KBM-7 (cell line): Measurements from ENCODE around the gene REXO5.
A peak's percentile ranks its signal among the peaks of the same experiment; 100 is the strongest.
"Not testable (repeated sequence)": the region's sequence is repeated elsewhere in the genome, so short reads cannot be mapped to it uniquely, and the experiment has no call there.

Experiments
- DNase-seq: peaks from one replicate; pipeline ENCODE4 v3.0.0-alpha.2; 2015
- in situ Hi-C: fragments of 300-500 bp; cut with MboI; formaldehyde crosslinking; loops from 2 replicates; pipeline ENCODE4 v1.14.3; 2020; ENCODE audit warnings: low sequenced_read_pairs, low pct_unique_long_range_greater_than_20kb, mixed read lengths

Gene REXO5

GRCh38 chr16:20798364-20798763 is 8.0 kb upstream of the REXO5 start:
- in situ Hi-C loops, result no loop called here
- DNase-seq, result no peak

DNA sequence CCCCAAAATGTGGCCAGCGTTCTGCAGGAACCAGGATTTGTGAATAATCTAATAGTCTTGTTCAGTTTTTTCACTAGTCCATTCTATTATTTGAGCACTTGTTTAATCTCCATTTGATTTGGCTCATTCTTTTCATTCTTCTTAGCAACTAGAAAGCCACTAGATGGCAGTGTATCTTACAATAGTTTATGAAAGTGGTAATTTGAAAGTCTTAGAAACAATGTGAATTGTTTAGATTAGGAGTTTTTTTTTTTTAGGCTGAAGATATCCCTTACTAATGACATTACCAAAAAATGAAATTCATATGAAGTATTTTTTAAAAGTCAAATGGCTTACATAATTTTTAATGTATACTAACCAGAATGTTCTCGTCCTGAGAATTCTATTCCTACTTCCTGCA is 6.7 kb upstream of the REXO5 start:
- no peak for DNase-seq
- in situ Hi-C loops, result no loop called here

DNA sequence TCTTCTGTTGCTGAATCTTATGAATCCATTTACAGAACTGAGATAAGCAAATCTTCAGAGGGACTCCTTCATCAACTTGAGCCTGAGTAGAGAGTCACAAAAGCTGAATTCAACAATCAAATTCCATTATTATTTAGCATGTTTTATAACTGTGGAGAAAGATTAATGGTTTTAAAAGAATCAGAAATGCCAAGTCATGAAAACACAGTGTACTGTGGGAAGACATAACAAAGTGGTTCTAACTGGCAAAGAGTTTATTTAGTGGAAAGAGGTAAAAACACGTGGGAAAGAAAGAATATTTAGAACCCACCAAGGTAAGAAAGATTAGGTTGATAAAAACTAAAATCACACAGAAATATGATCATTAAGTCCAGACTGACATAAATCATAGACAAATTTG is 5.0 kb upstream of the REXO5 start:
- in situ Hi-C loops, result no loop called here
- DNase-seq, result no peak

DNA sequence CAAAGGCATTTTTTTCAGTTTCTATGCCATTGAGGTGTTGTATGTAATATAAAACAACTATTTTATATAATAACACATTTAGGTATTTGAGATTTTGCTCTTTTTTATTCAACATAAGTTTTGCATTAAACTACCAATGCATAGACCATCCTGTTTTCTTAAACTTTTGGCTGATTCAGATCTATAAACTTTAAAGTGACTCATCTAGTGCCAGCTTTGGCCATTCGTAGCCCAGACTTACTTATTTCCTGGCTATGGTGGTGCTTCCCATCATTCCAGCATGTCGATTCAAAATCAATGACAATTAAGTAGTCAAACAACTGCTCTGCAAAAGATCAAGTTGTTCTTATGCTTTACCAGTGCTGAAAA is 3.2 kb upstream of the REXO5 start:
- DNase-seq, result no peak
- in situ Hi-C loops, result no loop called here

GRCh38 chr16:20803561-20804214 is 2.6 kb upstream of the REXO5 start:
- in situ Hi-C loops, result no loop called here
- DNase-seq, result no peak

DNA sequence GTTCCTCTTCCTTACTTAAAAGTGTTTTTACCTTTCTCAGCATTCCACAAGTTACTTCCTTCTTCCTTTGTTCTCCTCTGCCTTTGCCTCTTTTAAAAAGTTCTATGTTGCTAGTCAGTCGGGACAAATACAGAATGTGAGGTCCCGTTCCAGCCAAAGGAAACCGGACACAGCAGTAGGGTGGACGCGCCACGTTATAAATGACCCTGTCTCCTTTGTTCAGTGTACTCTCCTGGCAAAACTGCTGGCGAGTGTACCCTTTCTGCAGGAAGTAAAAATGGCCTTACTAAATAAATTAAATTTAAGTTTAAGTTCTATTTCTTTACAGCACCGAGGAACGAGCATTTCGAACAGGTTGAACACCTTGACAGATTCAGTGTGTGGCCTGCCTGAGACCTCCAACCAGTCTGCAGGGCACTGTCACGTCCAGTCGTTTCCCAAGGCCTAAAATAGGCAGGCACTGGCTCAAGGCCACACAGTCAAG is 601 bp upstream of the REXO5 start:
- in situ Hi-C loops, DNase-seq: not testable (repeated sequence)

- no peak for DNase-seq
- in situ Hi-C loops, result no loop called here
These were observed 1.5 kb downstream of the REXO5 start for GRCh38 chr16:20807862-20808261.

DNA sequence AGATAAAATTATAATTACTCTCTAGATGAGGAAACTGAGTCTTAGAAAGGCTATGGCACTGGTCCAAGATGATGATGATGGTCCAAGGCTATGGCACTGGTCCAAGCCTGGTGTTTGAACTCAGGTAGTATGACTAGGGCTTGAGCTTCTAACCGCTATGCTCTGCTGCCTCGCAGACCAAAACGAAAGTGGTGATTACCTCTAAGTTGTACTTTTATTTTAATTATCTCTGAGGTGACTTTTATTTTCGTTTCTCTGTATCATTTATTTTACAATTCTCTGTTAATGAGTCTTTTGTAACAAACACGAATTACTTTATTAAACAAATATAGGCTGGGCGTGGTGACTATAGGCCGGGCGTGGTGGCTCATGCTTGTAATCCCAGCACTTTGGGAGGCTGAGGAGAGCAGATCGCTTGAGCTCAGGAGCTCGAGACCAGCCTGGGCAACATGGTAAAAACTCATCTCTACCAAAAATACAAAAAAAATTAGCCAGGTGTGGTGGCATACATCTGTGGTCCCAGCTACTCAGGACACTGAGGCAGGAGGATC is 5.6 kb downstream of the REXO5 start:
- in situ Hi-C loops, result no loop called here
- no peak for DNase-seq

GRCh38 chr16:20812510-20812909 is 6.2 kb downstream of the REXO5 start:
- in situ Hi-C loops, result no loop called here

DNA sequence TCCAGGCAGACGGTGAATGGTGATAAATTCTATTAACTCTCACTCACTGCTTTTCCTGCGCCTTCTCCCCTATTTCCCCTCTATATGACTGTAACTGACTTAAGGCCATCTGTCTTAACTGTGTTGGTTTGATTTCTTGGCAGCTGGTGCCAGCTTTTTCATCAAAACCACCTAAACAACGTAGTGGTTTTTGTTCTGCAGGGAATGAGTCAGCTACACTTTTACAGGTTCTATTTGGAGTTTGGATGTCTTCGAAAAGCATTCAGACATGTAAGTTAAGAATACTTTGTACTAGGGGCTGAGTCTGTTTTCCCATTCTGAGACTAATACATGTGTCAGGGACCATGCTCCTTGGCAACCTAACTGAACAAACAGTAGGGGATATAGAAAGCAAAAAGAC is 8.5 kb downstream of the REXO5 start:
- in situ Hi-C loops, result no loop called here
- DNase-seq, result no peak

More at GRCh38 chr16:20812510-20812909, 6.2 kb downstream of the REXO5 start:
- DNase-seq, result no peak

DNA sequence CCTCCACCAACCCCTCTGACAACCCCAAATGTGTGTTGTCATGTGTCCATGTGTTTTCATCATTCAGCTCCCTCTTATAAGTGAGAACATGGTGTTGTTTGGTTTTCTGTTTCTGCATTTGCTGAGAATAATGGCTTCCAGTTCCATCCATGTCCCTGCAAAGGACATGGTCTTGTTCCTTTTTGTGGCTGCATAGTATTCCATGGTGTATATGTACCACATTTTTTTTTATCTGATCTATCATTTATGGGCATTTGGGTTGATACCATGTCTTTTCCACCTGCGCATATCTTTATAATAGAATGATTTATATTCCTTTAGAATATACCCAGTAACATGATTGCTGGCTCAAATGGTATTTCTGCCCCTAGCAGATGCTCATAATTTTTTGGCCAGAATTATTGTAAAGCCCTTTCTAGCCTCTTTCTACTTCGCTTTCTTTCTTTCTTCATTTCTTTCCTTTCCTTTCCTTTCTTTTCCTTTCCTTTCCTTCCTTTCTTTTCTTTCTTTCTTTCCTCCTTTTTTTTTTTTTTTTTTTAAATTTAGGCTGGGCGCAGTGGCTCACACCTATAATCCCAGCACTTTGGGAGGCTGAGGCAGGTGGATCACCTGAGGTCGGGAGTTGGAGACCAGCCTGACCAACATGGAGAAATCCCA is 12.7 kb downstream of the REXO5 start:
- in situ Hi-C loops, result no loop called here

GRCh38 chr16:20821682-20822081 is 15.4 kb downstream of the REXO5 start:
- no peak for DNase-seq
- in situ Hi-C loops, result no loop called here

More for the DNA sequence above, 12.7 kb downstream of the REXO5 start:
- DNase-seq, result no peak

GRCh38 chr16:20822521-20823325 is 16.4 kb downstream of the REXO5 start:
- in situ Hi-C loops, result no loop called here
- peak; percentile 64 for DNase-seq

DNA sequence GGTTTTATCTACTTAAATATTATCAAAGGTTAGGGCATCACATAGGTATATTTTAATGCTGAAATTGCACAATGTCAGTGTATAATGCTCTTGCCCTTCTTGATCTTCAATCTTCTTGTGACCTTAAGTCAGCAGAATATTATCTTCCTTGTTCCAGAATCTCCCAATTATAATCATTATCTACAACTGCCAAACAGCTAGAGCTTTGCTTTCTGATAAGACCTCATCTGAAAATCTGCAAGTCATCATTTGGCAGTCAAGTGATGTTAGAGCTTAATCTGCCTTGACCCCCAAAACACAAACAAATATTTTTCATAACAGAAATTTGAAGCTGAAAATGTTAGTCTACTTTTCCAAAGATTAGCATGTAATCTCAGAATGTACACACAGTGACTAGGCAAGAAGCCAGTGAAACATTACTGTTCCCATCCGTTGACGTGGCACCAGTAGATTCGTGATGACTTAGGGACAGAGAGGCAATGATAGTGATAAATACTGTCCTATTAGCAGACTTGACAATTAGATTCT is 19.8 kb downstream of the REXO5 start:
- in situ Hi-C loops, result no loop called here

DNA sequence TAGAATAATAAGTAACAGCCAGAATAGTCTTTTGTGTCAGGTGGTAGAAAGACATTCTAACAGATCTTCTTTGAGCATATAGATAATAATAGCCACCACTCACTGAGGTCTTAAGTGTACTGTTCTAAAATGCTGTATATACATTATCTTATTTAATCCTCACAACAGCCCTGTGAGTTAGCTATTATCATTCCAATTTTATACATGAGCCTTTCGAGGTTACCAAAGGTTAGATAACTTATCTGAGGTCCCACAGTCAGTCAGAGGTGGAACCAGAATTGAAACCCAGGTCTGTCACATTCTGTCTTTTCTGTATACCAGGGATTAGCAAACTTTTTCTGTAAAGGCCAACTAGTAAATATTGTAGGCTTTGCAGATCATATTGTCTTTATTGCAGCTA is 23.2 kb downstream of the REXO5 start:
- in situ Hi-C loops, result no loop called here
- no peak for DNase-seq

More for the DNA sequence above, 19.8 kb downstream of the REXO5 start:
- DNase-seq, result no peak

- in situ Hi-C loops, result no loop called here
- DNase-seq, result no peak
These were observed 24.0 kb downstream of the REXO5 start for GRCh38 chr16:20830372-20830771.

GRCh38 chr16:20833086-20833485 is 26.8 kb downstream of the REXO5 start:
- in situ Hi-C loops, result no loop called here
- no peak for DNase-seq

DNA sequence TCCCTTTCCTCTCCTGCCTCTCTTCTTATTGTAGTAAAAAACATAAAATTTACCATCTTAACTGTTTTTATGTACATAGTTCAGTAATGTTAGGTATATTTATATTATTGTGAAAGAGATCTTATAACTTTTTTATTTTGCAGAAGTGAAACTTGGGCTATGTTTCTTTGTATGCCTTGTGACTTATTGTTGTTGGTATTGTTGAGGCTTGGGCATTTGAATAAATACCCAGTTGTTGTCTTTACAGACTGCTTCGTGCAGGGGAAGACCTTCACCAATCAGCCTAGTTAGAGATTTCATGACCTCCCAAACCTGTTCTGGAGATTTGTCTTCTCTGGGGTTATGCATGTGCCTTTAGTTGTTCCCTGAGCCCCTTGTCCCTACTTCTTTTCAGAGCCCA is 31.9 kb downstream of the REXO5 start:
- DNase-seq, result no peak
- in situ Hi-C loops, result no loop called here

DNA sequence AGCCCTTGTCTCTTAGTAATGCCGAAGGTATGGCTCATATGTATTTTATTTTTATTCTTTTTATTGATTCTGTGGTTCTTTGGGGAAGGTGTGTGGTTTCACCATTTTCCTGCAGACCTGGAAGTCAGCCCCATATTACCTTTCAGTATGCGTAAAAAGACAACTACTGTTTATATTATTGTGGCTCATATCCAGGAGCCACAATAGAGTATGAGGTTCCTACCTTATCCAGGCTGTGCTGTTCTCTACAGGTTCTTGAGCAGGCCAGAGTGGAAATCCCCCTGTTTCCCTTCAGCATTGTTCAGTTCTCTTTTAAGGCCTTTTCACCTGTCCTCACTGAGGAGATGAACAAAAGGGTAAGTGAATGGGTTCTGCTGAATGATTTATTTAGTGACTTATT is 33.2 kb downstream of the REXO5 start:
- in situ Hi-C loops, result no loop called here
- no peak for DNase-seq

DNA sequence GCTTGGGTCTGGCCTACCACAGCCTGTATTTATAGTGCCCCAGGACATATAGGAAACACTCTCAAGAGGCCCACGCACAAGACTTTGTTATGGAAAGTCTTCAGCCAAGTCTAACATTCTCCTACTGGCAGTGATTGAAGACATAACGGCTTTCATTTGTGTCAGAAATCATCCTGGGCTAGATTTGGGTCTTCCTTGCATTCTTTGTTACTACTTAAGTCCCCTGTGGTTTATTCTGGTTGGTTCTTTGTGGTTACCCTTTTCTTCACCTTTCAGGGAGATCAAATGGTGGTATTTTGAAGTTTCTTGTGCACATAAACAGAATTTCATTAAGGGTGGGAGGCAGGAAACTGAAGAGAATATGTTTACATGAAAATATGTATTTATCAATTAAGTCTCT is 37.7 kb downstream of the REXO5 start:
- no peak for DNase-seq
- in situ Hi-C loops, result no loop called here
